PC-3 (cell line): ENCODE results near the gene MAP1LC3B.

Experiments
- EZH2 ChIP-seq: fragments of 300-600 bp; sonication (generic); IDR thresholded peaks from one replicate; pipeline ENCODE4 v1.6.1; 2017; ENCODE audit warnings: antibody characterized with exemption, mild to moderate bottlenecking, low read length; ENCODE audit not compliant: unreplicated experiment
- EZH2phosphoT487 ChIP-seq: fragments of 300-600 bp; sonication (generic); IDR thresholded peaks from 2 replicates; pipeline ENCODE4 v1.6.1; 2018; ENCODE audit warnings: mild to moderate bottlenecking, antibody characterized with exemption, low read length, borderline replicate concordance
- TF ChIP-seq, protein P1 (sequence below): fragments of 300-600 bp; sonication (generic); conservative IDR thresholded peaks from 2 replicates; pipeline ENCODE4 v1.5.1; 2017; ENCODE audit warnings: antibody characterized with exemption, low read depth, mild to moderate bottlenecking, low read length

DNA sequence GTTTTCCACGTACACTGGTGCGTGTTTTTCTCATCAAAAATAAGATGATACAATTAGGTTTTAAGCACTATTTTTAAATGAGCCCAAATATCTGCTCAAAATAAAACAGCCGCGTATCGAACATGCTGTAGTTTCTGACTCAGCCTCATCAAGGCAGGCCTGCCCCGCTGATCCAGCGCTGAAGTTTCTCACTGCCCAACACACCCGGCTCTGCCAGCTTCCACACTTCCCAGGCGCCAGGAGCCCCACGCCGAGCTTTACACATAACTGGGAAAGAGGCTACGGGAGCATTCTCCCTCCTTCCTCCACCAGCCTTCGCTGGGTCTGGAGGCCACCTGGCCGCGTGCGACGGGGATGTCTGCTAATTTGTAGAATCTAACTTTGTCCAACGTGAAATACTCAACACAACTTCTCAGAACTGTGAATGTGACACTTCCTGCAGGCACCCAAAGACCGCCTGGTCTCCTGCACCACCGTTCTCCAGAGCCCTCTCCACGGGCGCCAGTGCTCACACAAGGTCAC lies 42.1 kb downstream of the MAP1LC3B start:
- no peak for TF ChIP-seq EZH2
- TF ChIP-seq, protein P1, sequence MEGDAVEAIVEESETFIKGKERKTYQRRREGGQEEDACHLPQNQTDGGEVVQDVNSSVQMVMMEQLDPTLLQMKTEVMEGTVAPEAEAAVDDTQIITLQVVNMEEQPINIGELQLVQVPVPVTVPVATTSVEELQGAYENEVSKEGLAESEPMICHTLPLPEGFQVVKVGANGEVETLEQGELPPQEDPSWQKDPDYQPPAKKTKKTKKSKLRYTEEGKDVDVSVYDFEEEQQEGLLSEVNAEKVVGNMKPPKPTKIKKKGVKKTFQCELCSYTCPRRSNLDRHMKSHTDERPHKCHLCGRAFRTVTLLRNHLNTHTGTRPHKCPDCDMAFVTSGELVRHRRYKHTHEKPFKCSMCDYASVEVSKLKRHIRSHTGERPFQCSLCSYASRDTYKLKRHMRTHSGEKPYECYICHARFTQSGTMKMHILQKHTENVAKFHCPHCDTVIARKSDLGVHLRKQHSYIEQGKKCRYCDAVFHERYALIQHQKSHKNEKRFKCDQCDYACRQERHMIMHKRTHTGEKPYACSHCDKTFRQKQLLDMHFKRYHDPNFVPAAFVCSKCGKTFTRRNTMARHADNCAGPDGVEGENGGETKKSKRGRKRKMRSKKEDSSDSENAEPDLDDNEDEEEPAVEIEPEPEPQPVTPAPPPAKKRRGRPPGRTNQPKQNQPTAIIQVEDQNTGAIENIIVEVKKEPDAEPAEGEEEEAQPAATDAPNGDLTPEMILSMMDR, result no peak
- no peak for TF ChIP-seq EZH2phosphoT487
